Measurements from ENCODE around the gene HMGB1. TPM values are rescaled to one million over a fixed set of nuclear protein-coding genes. Genes with fewer than 3 reads are reported as not detected.
A peak's percentile ranks its signal among the peaks of the same experiment; 100 is the strongest.

Gene HMGB1
- total and polyA plus RNA-seq, 2 donors (not counting 1 experiment from before 2014, with no cell fraction given) = 145 to 267 TPM

- no peak overlapping the region for H3K27ac ChIP-seq (ENCODE audit: insufficient read depth, low read length)
- no peaks in the 10 kb centered on the region for H3K36me3 ChIP-seq (ENCODE audit: control insufficient read depth, insufficient read depth, low read length)
- no peak overlapping the region for H2AFZ ChIP-seq (ENCODE audit: low read length)
- no peak for TF ChIP-seq EZH2 (IDR thresholded peaks at IDR 0.05; ENCODE audit: low read length, missing control alignments)
- TF ChIP-seq CTCF (conservative IDR thresholded peaks at IDR 0.05 in 1 of 2, IDR thresholded peaks at IDR 0.05 in 1 of 2; ENCODE audit: low read depth in 1 of 2, low read length in 2 of 2) = no peak
- peaks cover 4% of the 10 kb centered on the region for H3K4me1 ChIP-seq (ENCODE audit: control insufficient read depth, extremely low read depth, insufficient read depth, low read length)
- H4K20me1 ChIP-seq (ENCODE audit: control insufficient read depth, extremely low read depth, insufficient read depth, low read length) = no peaks in the 10 kb centered on the region
- peak in 1 of 2 donors; percentile 38 for DNase-seq (ENCODE audit: low read depth in 2 of 2)
- H3K79me2 ChIP-seq (ENCODE audit: control insufficient read depth, insufficient read depth, low read length) = no peaks in the 10 kb centered on the region
- H3K4me2 ChIP-seq (ENCODE audit: extremely low read depth, insufficient read depth, low read length) = no peak overlapping the region
- H3K27me3 ChIP-seq (ENCODE audit: control insufficient read depth, insufficient read depth, low read length) = peaks cover 5% of the 10 kb centered on the region
- H3K4me3 ChIP-seq (replicated peaks in 1 of 4; ENCODE audit: control extremely low read depth in 1 of 4, insufficient read depth in 1 of 4, low read depth in 3 of 4, low read length in 4 of 4) = no peak overlapping the region
- no peak overlapping the region for H3K9ac ChIP-seq (ENCODE audit: insufficient read depth, low read length)
- H3K9me3 ChIP-seq (ENCODE audit: control insufficient read depth, insufficient read depth, low read depth, low read length) = no peaks in the 10 kb centered on the region
Observed at GRCh38 chr13:30440910-30441703, 24.6 kb downstream of the HMGB1 start.

- H3K27ac ChIP-seq (ENCODE audit: insufficient read depth, low read length) = no peak overlapping the region
- no peaks in the 10 kb centered on the region for H3K4me1 ChIP-seq (ENCODE audit: control insufficient read depth, extremely low read depth, insufficient read depth, low read length)
- no peak for DNase-seq (ENCODE audit: low read depth in 2 of 2)
- H4K20me1 ChIP-seq (ENCODE audit: control insufficient read depth, extremely low read depth, insufficient read depth, low read length) = no peaks in the 10 kb centered on the region
- peaks cover 5% of the 10 kb centered on the region for H3K27me3 ChIP-seq (ENCODE audit: control insufficient read depth, insufficient read depth, low read length)
- no peak overlapping the region for H3K9ac ChIP-seq (ENCODE audit: insufficient read depth, low read length)
- H3K4me3 ChIP-seq (replicated peaks in 1 of 4; ENCODE audit: control extremely low read depth in 1 of 4, insufficient read depth in 1 of 4, low read depth in 3 of 4, low read length in 4 of 4) = no peak overlapping the region
- no peak overlapping the region for H3K4me2 ChIP-seq (ENCODE audit: extremely low read depth, insufficient read depth, low read length)
- no peak for TF ChIP-seq EZH2 (IDR thresholded peaks at IDR 0.05; ENCODE audit: low read length, missing control alignments)
- no peak for TF ChIP-seq CTCF (conservative IDR thresholded peaks at IDR 0.05 in 1 of 2, IDR thresholded peaks at IDR 0.05 in 1 of 2; ENCODE audit: low read depth in 1 of 2, low read length in 2 of 2)
- H3K36me3 ChIP-seq (ENCODE audit: control insufficient read depth, insufficient read depth, low read length) = no peaks in the 10 kb centered on the region
- no peak overlapping the region for H2AFZ ChIP-seq (ENCODE audit: low read length)
- H3K79me2 ChIP-seq (ENCODE audit: control insufficient read depth, insufficient read depth, low read length) = no peaks in the 10 kb centered on the region
- no peaks in the 10 kb centered on the region for H3K9me3 ChIP-seq (ENCODE audit: control insufficient read depth, insufficient read depth, low read depth, low read length)
Observed at GRCh38 chr13:30438286-30438685, 27.4 kb downstream of the HMGB1 start.

GRCh38 chr13:30437177-30437576, 28.6 kb downstream of the HMGB1 start:
- Histone ChIP-seq H3K36me3 (ENCODE audit: control insufficient read depth, insufficient read depth, low read length) (no peaks in the 10 kb centered on the region), H3K9ac (ENCODE audit: insufficient read depth, low read length) (no peak overlapping the region), H3K4me1 (ENCODE audit: control insufficient read depth, extremely low read depth, insufficient read depth, low read length) (no peaks in the 10 kb centered on the region), H3K27ac (ENCODE audit: insufficient read depth, low read length) (no peak overlapping the region), H4K20me1 (ENCODE audit: control insufficient read depth, extremely low read depth, insufficient read depth, low read length) (no peaks in the 10 kb centered on the region), H2AFZ (ENCODE audit: low read length) (no peak overlapping the region), H3K4me3 (replicated peaks in 1 of 4; ENCODE audit: control extremely low read depth in 1 of 4, insufficient read depth in 1 of 4, low read depth in 3 of 4, low read length in 4 of 4) (no peak overlapping the region), H3K9me3 (ENCODE audit: control insufficient read depth, insufficient read depth, low read depth, low read length) (no peaks in the 10 kb centered on the region), H3K79me2 (ENCODE audit: control insufficient read depth, insufficient read depth, low read length) (no peaks in the 10 kb centered on the region), H3K4me2 (ENCODE audit: extremely low read depth, insufficient read depth, low read length) (no peak overlapping the region), H3K27me3 (ENCODE audit: control insufficient read depth, insufficient read depth, low read length) (peaks cover 5% of the 10 kb centered on the region)
- TF ChIP-seq CTCF (conservative IDR thresholded peaks at IDR 0.05 in 1 of 2, IDR thresholded peaks at IDR 0.05 in 1 of 2; ENCODE audit: low read depth in 1 of 2, low read length in 2 of 2) = no peak
- no peak for TF ChIP-seq EZH2 (IDR thresholded peaks at IDR 0.05; ENCODE audit: low read length, missing control alignments)
- DNase-seq (ENCODE audit: low read depth in 2 of 2) = no peak

Measured in fibroblast of lung (primary cell).